ENCODE data around the gene ATF6.

DNA sequence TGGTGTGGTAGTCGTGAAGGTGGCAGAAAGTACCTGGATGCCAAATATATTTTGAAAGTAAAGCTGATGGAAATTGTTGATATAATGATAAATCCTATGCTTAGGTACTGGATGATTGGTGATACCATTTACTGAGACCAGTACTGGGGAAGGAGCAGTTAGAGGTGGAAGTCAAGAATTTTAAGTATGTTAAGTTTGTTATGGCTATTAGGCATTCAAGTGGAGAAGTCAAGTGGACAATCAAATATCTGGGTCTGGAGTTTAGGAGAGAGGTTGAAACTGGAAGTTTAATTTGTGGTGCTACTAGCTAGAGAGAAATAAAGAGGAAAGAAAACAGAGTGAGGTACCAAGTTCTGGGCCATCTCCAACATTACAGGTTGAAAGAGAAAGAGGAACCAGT lies 89.1 kb downstream of the ATF6 start:
- TF ChIP-seq, protein P1, sequence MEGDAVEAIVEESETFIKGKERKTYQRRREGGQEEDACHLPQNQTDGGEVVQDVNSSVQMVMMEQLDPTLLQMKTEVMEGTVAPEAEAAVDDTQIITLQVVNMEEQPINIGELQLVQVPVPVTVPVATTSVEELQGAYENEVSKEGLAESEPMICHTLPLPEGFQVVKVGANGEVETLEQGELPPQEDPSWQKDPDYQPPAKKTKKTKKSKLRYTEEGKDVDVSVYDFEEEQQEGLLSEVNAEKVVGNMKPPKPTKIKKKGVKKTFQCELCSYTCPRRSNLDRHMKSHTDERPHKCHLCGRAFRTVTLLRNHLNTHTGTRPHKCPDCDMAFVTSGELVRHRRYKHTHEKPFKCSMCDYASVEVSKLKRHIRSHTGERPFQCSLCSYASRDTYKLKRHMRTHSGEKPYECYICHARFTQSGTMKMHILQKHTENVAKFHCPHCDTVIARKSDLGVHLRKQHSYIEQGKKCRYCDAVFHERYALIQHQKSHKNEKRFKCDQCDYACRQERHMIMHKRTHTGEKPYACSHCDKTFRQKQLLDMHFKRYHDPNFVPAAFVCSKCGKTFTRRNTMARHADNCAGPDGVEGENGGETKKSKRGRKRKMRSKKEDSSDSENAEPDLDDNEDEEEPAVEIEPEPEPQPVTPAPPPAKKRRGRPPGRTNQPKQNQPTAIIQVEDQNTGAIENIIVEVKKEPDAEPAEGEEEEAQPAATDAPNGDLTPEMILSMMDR (conservative IDR thresholded peaks at IDR 0.05; ENCODE audit: low read depth, low read length): no peak
- TF ChIP-seq, protein P2, sequence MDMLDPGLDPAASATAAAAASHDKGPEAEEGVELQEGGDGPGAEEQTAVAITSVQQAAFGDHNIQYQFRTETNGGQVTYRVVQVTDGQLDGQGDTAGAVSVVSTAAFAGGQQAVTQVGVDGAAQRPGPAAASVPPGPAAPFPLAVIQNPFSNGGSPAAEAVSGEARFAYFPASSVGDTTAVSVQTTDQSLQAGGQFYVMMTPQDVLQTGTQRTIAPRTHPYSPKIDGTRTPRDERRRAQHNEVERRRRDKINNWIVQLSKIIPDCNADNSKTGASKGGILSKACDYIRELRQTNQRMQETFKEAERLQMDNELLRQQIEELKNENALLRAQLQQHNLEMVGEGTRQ (IDR thresholded peaks at IDR 0.05; ENCODE audit: low read depth, low read length): no peak
- TF ChIP-seq, protein P3, sequence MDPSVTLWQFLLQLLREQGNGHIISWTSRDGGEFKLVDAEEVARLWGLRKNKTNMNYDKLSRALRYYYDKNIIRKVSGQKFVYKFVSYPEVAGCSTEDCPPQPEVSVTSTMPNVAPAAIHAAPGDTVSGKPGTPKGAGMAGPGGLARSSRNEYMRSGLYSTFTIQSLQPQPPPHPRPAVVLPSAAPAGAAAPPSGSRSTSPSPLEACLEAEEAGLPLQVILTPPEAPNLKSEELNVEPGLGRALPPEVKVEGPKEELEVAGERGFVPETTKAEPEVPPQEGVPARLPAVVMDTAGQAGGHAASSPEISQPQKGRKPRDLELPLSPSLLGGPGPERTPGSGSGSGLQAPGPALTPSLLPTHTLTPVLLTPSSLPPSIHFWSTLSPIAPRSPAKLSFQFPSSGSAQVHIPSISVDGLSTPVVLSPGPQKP (IDR thresholded peaks at IDR 0.05; ENCODE audit: borderline replicate concordance, low read depth, low read length): no peak
- TF ChIP-seq POLR2A (IDR thresholded peaks at IDR 0.05; ENCODE audit: low read depth, low read length) (no peak), RCOR1 (IDR thresholded peaks at IDR 0.05; ENCODE audit: insufficient replicate concordance, low read length) (no peak), MAZ (IDR thresholded peaks at IDR 0.05; ENCODE audit: borderline replicate concordance, low read depth, low read length) (no peak)
